Rectal smooth muscle tissue (tissue), 1 donor: ENCODE results near the gene THEM5.

ENCODE experiments used
- H3K27ac ChIP-seq: one replicate; pipeline ENCODE4 v1.7.0; 2013; ENCODE audit warnings: low read depth, low read length, inconsistent platforms
- H3K27me3 ChIP-seq: one replicate; pipeline ENCODE4 v1.7.0; 2013; ENCODE audit warnings: low read length; ENCODE audit not compliant: control insufficient read depth, insufficient read depth
- H3K36me3 ChIP-seq: one replicate; pipeline ENCODE4 v1.7.0; 2013; ENCODE audit warnings: low read length; ENCODE audit not compliant: control insufficient read depth, insufficient read depth
- H3K4me1 ChIP-seq: one replicate; pipeline ENCODE4 v1.7.0; 2013; ENCODE audit warnings: low read length; ENCODE audit not compliant: control insufficient read depth, insufficient read depth
- H3K4me3 ChIP-seq: one replicate; pipeline ENCODE4 v1.7.0; 2013; ENCODE audit warnings: low read length
- H3K9ac ChIP-seq: one replicate; pipeline ENCODE4 v1.7.0; 2013; ENCODE audit warnings: low read length

THEM5 gene

DNA sequence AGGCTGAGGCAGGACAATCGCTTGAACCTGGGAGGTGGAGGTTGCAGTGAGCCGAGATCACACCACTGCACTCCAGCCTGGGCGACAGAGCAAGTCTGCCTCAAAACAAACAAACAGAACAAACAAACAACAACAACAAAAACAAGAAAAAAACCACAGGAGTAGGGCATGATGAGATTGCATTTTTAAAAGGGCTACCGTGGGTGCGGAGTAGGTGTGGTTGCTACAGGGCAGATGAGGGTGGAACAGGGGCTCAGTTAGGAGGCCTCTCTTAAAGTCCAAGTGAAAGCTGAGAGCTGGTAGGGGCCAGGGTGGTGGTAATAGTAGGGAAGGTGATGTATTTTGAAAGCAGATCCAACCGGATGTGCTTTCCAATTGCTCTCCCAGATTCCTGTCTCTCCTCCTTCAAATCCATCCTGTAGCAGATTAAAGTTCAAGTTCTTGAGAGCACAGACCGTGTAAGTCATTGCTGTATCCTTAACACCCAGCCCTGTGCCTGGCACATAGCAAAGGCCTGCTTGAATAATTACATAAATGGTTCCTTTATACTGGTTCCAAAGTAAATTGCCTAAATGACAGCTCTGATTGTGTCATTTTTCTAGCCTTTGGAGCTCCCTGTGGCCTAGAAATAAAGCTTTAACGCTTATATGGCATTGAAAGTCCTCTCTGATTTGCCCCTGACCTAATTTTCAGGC is 44.1 kb downstream of the THEM5 start:
- Histone ChIP-seq H3K9ac (no peak overlapping the region), H3K27ac (no peak overlapping the region), H3K4me1 (no peaks in the 10 kb centered on the region), H3K36me3 (no peaks in the 10 kb centered on the region), H3K27me3 (no peaks in the 10 kb centered on the region), H3K4me3 (no peak overlapping the region)

DNA sequence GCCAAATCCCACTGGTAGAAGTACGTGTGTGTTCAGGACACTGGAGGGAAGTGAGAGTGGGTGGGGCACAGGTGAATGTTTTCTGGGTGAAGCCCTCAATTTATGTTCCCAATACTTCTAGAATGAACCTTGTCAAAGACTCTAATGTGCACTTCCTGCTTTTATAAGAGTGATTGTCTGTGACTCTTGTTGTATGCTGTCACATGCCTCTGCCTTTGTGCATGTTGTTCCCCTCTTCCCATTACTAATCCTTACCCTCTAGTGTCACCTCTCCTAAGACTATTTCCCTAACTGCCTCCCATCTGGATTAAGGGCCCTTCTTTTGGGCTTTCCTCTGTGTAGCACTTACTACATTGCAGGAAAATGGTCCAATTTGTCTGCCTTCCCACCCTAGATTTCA is 45.7 kb downstream of the THEM5 start:
- H3K4me3 ChIP-seq: no peak overlapping the region
- H3K36me3 ChIP-seq: no peaks in the 10 kb centered on the region
- H3K9ac ChIP-seq: no peak overlapping the region
- H3K27ac ChIP-seq: no peak overlapping the region
- no peaks in the 10 kb centered on the region for H3K27me3 ChIP-seq
- H3K4me1 ChIP-seq: no peaks in the 10 kb centered on the region

DNA sequence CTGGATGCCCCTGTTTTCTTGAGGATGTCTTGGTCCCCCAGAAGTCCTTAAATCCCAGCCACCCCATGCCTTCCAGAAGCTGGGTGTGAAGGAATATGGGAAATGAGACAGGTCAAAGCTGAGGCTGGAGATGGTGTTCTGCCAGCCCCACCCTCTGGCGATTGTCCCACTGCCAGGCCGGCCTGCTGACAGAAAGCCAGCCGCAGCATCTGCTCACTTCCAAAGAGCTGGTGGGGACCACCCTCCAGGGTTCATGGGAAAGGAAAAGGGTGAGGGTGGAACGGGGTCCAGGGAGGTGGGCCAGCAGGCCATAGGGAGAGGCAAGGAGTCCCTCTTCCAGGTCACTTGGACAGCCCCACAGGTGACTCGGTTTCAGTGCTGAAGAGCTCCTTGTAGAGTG is 46.4 kb downstream of the THEM5 start:
- no peaks in the 10 kb centered on the region for H3K4me1 ChIP-seq
- no peak overlapping the region for H3K27ac ChIP-seq
- H3K36me3 ChIP-seq: no peaks in the 10 kb centered on the region
- H3K4me3 ChIP-seq: no peak overlapping the region
- no peaks in the 10 kb centered on the region for H3K27me3 ChIP-seq
- H3K9ac ChIP-seq: no peak overlapping the region

DNA sequence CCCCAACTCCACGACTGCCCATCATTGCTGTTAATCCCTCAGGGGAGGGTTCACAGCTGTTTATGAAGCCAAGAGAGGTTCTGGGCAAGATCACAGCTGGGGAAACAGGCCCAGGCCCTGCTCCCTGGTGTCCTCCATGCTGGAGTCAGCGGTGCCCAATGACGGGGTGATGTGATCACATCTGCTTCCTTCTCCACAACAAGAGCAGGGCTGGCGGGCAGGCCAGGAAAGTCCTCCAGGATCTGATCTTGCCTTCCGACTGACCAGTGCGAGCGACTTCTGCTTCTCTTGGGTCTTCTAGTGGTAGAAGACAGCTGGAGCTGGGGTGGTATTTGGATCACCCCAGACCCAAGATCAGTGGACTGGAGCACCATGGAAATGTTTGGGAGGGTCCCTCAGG is 47.3 kb downstream of the THEM5 start:
- no peak overlapping the region for H3K4me3 ChIP-seq
- H3K27ac ChIP-seq: no peak overlapping the region
- H3K4me1 ChIP-seq: no peaks in the 10 kb centered on the region
- H3K27me3 ChIP-seq: no peaks in the 10 kb centered on the region
- no peaks in the 10 kb centered on the region for H3K36me3 ChIP-seq
- H3K9ac ChIP-seq: no peak overlapping the region

DNA sequence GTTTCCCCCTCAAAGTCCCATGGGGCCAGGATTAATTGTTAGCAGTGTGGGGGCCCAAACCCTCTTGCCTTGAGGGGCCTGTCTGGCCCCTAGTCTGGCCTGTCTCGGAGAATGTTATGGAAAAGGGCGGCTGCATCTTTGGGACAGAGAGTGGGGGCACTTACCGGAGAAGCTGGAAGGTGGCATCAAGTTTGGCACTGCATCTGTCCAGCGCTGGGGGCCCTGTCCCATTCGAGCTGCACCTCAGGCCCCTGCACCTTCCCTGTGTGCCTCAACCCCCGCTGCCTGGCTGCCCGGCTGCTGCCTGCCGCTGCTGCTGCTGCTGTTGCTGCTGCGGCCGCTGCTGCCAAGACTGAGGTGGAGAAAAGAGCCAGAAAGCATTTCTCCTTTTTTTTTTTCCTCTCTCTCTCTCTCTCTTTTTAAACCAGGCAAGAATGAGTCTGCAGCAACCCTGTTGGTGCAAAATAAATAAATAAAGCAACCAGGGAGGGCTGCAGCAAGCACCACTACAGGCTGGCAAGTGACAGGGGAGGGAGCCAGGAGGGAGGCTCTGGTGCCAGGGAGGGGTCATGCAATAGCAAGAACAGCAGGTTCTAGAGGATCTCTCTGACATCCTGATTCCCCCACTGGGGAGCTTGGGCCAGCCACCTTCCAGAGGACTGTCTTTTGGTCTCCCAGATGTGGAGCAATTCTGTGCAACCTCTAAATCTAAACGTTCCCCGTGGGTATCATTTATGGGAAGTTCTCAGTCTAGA is 48.3 kb downstream of the THEM5 start, which contains the start of gene LINGO4:
TSS of gene LINGO4 (minus strand) at position 354 of the 755 bp plus-strand sequence. CDS start 2,715 bp downstream, outside the sequence.
- H3K4me1 ChIP-seq: no peaks in the 10 kb centered on the region
- no peak within 1 kb of the TSS for H3K27ac ChIP-seq

DNA sequence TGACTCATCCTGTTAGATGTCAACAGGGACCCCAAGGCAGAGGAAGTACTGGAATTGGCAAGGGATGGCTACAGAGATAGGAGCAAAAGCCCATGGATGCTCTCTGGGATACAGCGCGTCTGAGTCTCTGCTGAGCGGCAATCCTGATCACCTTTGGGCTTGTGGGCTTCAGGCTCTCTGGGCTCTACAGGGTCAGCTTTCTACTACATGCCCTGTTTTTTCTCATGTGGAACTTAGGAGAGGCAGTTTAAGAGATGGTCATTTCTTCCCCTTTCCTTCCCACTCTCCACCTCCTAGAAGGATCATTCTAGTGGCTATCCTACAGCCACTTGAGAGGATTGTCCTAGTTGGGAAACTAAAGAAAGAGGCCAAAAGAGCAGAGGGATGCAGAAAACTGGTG is 49.6 kb downstream of the THEM5 start:
- H3K4me3 ChIP-seq: no peak overlapping the region
- H3K4me1 ChIP-seq: no peaks in the 10 kb centered on the region
- no peak overlapping the region for H3K27ac ChIP-seq
- no peak overlapping the region for H3K9ac ChIP-seq
- no peaks in the 10 kb centered on the region for H3K27me3 ChIP-seq
- H3K36me3 ChIP-seq: no peaks in the 10 kb centered on the region

More for the DNA sequence above, 48.3 kb downstream of the THEM5 start, which contains the start of gene LINGO4:
- no peaks in the 10 kb centered on the region for H3K36me3 ChIP-seq
- H3K27me3 ChIP-seq: no peaks in the 10 kb centered on the region
- no peak within 1 kb of the TSS for H3K9ac ChIP-seq
- H3K4me3 ChIP-seq: no peak within 1 kb of the TSS

DNA sequence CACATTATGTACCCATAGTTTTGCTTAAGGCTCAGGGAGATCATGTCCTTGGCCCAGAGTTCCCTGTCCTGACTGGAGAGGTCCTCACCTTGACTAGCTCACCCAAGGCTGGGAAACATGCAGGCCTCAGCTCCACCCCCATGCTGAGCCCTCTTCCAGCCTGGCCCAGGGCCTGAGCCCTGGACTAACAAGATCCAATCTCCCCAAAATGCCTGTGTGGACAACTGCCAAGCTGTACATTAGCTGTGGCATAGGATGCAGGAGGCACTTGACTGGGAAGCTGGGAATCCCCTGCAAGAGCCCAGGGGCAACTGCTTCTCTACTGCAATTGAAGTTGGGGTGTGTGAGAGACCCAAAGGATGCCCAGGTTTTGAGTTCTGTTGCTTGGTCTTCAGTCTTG is 50.3 kb downstream of the THEM5 start:
- no peak overlapping the region for H3K27ac ChIP-seq
- no peaks in the 10 kb centered on the region for H3K36me3 ChIP-seq

DNA sequence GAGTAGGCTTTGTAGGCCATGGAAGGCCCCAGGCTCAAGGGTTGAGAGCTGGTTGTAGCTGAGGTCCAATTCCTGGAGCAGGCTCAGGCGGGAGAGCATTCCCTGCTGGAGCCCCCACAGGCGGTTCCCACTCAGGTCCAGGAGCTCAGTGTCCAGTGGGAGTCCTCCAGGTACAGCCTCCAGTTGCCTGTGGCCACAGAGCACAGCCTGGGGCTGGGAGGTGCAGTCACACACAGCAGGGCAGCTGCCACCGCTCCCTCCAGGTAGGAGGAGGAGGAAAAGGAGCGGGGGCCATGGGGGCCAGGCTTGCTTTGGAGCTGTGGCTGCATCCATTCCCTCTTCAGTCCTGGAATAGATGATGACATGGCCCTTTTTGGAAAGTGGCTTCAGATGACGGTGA is 51.1 kb downstream of the THEM5 start:
- Histone ChIP-seq H3K4me1 (no peaks in the 10 kb centered on the region), H3K27ac (no peak overlapping the region), H3K27me3 (no peaks in the 10 kb centered on the region), H3K9ac (no peak overlapping the region), H3K4me3 (no peak overlapping the region), H3K36me3 (no peaks in the 10 kb centered on the region)

More for the DNA sequence above, 50.3 kb downstream of the THEM5 start:
- Histone ChIP-seq H3K27me3 (no peaks in the 10 kb centered on the region), H3K4me1 (no peaks in the 10 kb centered on the region), H3K9ac (no peak overlapping the region), H3K4me3 (no peak overlapping the region)

DNA sequence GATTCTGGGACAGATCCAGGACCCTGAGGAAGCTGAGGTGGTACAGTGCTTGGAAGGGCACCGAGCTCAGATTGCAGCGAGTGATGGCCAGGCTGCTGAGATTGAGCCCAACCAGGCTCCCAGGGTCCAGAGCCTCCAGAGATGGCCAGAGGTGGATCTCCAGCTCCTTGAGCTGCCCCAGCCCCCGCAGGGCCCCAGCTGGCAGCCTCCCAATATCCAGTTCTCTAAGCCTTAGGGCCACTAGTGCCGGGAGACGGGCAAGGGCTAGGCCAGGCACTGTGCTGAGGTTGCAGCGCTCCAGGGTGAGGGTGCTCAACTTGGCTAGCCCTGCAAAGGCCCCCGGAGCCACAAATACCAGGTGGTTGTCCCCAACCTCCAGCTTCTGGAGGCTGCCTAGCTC is 51.7 kb downstream of the THEM5 start:
- Histone ChIP-seq H3K9ac (no peak overlapping the region), H3K27me3 (no peaks in the 10 kb centered on the region), H3K36me3 (no peaks in the 10 kb centered on the region), H3K4me1 (no peaks in the 10 kb centered on the region), H3K4me3 (no peak overlapping the region), H3K27ac (no peak overlapping the region)

DNA sequence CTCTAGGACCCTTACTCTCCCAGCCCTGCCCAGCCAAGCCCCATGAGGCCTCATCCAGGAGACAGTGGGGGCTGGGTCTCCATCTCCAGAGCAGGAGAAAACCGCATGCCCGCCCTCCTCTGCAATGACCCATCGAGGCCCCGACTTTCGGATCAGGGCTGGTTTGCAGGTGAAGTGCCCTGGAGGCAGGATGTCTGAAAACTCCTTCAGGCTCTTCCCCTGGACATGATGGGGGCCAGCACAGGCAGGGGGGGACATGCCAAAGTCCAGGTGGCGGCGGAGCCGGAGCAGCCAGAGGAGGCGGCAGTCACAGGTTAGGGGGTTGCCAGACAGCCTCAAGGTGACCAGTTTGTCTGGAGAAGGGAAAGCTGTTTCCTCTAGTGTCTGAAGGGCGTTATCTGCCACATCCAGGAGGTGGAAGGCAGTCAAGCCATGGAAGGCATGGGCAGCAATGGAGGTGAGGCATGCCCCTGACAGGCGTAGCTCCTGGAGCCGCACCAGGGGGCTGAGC is 52.1 kb downstream of the THEM5 start:
- H3K4me3 ChIP-seq: no peak overlapping the region
- no peak overlapping the region for H3K27ac ChIP-seq
- H3K9ac ChIP-seq: no peak overlapping the region
- no peaks in the 10 kb centered on the region for H3K27me3 ChIP-seq
- H3K4me1 ChIP-seq: no peaks in the 10 kb centered on the region
- no peaks in the 10 kb centered on the region for H3K36me3 ChIP-seq

DNA sequence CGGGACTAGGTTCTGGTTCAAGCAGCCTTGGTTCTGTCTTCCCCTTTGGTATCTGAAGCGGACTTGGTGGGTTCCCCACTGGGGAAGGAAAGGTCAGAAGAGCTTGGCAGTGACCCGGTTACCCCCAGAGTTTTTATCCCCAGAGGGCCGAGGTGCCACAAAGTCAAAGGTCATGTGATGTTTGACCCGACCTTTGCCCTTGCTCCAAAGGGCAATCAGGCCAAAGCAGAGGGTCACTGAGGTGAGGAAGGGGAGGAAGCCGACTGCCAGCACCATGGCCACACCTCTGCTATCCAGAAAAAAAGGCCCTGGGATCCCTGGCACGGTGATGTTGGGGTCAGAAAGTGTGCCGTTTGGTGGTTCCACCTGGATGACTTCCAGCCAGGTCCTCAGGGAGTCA is 52.7 kb downstream of the THEM5 start:
- Histone ChIP-seq H3K9ac (no peak overlapping the region), H3K36me3 (no peaks in the 10 kb centered on the region), H3K27me3 (no peaks in the 10 kb centered on the region), H3K4me1 (no peaks in the 10 kb centered on the region), H3K27ac (no peak overlapping the region), H3K4me3 (no peak overlapping the region)

DNA sequence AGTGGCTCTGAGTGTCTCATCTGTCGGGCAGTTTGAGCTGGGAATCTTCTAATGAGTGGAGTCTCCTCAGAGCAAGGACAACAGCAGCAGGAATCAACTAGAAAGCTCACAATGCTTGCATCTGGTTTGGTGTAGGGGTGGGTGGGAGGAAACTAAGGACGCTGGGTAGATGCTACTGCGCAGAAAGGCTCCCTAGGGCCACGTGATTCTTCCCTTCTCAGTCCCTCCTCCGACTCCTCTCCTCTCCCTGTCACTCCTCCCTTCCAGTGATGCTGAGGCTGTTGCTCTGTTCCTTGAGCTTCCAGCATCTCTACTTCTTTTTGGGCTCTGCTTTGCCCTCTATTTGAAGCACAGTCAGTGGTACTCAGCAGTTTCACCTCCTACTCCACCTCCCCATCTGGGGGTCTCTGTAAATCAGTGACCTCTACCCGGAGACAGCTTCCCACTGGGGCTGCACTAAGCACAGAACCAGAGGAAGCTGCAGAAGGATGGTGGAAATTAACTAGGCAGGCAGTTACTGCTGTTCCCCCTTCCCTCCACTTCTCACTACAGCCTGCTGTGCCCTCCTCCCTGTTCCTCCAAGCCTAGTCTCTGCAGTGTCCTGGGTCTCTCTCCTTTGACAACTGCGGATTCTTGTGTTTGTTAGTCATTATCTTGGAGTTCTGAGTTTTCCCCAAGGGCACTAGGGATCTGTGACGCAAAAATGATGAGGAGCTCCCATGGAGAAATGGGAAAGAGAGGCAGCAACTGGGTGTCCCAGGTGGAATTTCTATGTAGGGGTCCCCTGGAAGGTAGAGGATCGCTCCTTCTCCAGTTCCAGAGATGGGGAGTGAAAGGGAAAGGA is 54.1 kb downstream of the THEM5 start:
- no peak overlapping the region for H3K9ac ChIP-seq

More for the DNA sequence above, 54.1 kb downstream of the THEM5 start:
- no peak overlapping the region for H3K27ac ChIP-seq
- H3K4me1 ChIP-seq: no peaks in the 10 kb centered on the region
- no peaks in the 10 kb centered on the region for H3K27me3 ChIP-seq
- H3K4me3 ChIP-seq: no peak overlapping the region
- H3K36me3 ChIP-seq: no peaks in the 10 kb centered on the region
